K562 (cell line): Measurements from ENCODE around the gene FGF2. TPM values are rescaled to one million over a fixed set of nuclear protein-coding genes. Genes with fewer than 3 reads are reported as not detected.

Source experiments
- GATAD2A ChIP-seq: fragments of 450-650 bp; IDR thresholded peaks from 2 replicates; pipeline ENCODE4 v1.6.1; 2017
- MBD2 ChIP-seq: sonication (generic); IDR thresholded peaks from 2 replicates; pipeline ENCODE4 v1.6.1; 2016; ENCODE audit warnings: low read depth, borderline replicate concordance
- MXI1 ChIP-seq: IDR thresholded peaks from 2 replicates; pipeline ENCODE4 v1.6.1; 2011; ENCODE audit warnings: low read depth, mild to moderate bottlenecking, improper control_type of control experiment, low read length
- MYNN ChIP-seq, 2 experiments: sonication (generic); formaldehyde crosslinking in 1 of 2; IDR thresholded peaks; 2 replicates each; pipeline versions ENCODE4 v1.5.0 to v1.6.1; 2016 to 2020; ENCODE audit warnings: antibody characterized with exemption in 1 of 2, missing genetic modification reagents in 1 of 2
- NR2C1 ChIP-seq, 2 experiments: fragments of 450-650 bp; IDR thresholded peaks; 2 replicates each; pipeline ENCODE4 v1.6.1; 2017; ENCODE audit warnings: mild to moderate bottlenecking in 2 of 2, antibody characterized with exemption in 1 of 2, inconsistent platforms in 1 of 2, missing compliant biosample characterization in 1 of 2, missing genetic modification characterization in 1 of 2
- OTX1 ChIP-seq: fragments of 450-650 bp; formaldehyde crosslinking; IDR thresholded peaks from 2 replicates; pipeline ENCODE4 v1.4.0; 2022; ENCODE audit warnings: mild to moderate bottlenecking
- PCBP2 ChIP-seq: fragments of 200-400 bp; formaldehyde crosslinking; IDR thresholded peaks from 2 replicates; pipeline ENCODE4 v1.6.1; 2018; ENCODE audit warnings: low read length, low read depth, mild to moderate bottlenecking, moderate library complexity; ENCODE audit not compliant: poor library complexity, severe bottlenecking
- PTTG1 ChIP-seq: fragments of 450-650 bp; IDR thresholded peaks from 2 replicates; pipeline ENCODE4 v1.6.1; 2016; ENCODE audit warnings: low read depth, mild to moderate bottlenecking, missing genetic modification characterization, missing compliant biosample characterization
- THAP7 ChIP-seq: fragments of 250-450 bp; sonication (Bioruptor Pico); IDR thresholded peaks from 2 replicates; pipeline ENCODE4 v1.5.0; 2021
- ZFP1 ChIP-seq: fragments of 450-650 bp; formaldehyde crosslinking; IDR thresholded peaks from 2 replicates; pipeline ENCODE4 v1.4.0; 2020; ENCODE audit warnings: mild to moderate bottlenecking, mixed read lengths
- ZNF133 ChIP-seq: fragments of 250-450 bp; sonication (Bioruptor Pico); IDR thresholded peaks from 2 replicates; pipeline ENCODE4 v1.4.0; 2020; ENCODE audit warnings: mild to moderate bottlenecking
- ZNF311 ChIP-seq: fragments of 250-450 bp; sonication (Bioruptor Pico); IDR thresholded peaks from 2 replicates; pipeline ENCODE4 v1.4.0; 2020; ENCODE audit warnings: mild to moderate bottlenecking, moderate library complexity
- ZNF436 ChIP-seq: fragments of 250-450, 450-650 bp; sonication (Bioruptor Pico); formaldehyde crosslinking; IDR thresholded peaks from 2 replicates; pipeline ENCODE4 v1.7.0; 2020; ENCODE audit warnings: mild to moderate bottlenecking
- ZNF699 ChIP-seq: fragments of 250-450 bp; sonication (Bioruptor Pico); IDR thresholded peaks from 2 replicates; pipeline ENCODE4 v1.8.0; 2021; ENCODE audit warnings: mild to moderate bottlenecking, moderate library complexity; ENCODE audit not compliant: insufficient replicate concordance
- polyA plus RNA-seq, 8 experiments: library from polyadenylated mRNA; depleted of rRNA in 4 of 8; stranded (reverse) in 5 of 8; unstranded in 3 of 8; fragments of >200 nt; fragmentation: Nextera tagmentation in 2 of 8; fragmentation: Illumina TruSeq in 1 of 8; extraction: Ambion mirVana in 2 of 8; extraction: Trizol in 1 of 8; gene quantifications; 2 replicates each; pipeline versions ENCODE4 v1.2.1 to v1.2.3, GENCODE V29; 2011 to 2014; ENCODE audit warnings: inconsistent platforms in 1 of 8, missing spikeins in 1 of 8
- total RNA-seq, 7 experiments: library from RNA; depleted of rRNA in 6 of 7; stranded (reverse); fragments of >200 nt in 6 of 7; fragmentation: Illumina TruSeq in 2 of 7; extraction: Trizol in 2 of 7; gene quantifications; 2 replicates each; pipeline versions ENCODE4 v1.2.1 to v1.2.3, GENCODE V29; 2011 to 2021; ENCODE audit warnings: low replicate concordance in 1 of 7
- TF ChIP-seq, protein P1 (sequence below): IDR thresholded peaks from 3 replicates; pipeline ENCODE4 v1.6.1; 2011; ENCODE audit warnings: borderline replicate concordance, mild to moderate bottlenecking, moderate library complexity; ENCODE audit not compliant: insufficient read length; ENCODE audit errors: extremely low read depth
- TF ChIP-seq, protein P2 (sequence below), 2 experiments: fragments of 450-650 bp; IDR thresholded peaks; 2 replicates each; pipeline ENCODE4 v1.6.1; 2016
- TF ChIP-seq, protein P3 (sequence below): fragments of 450-650 bp; formaldehyde crosslinking; IDR thresholded peaks from 2 replicates; pipeline ENCODE4 v1.4.0; 2020; ENCODE audit warnings: mild to moderate bottlenecking
- TF ChIP-seq, protein P4 (sequence below): sonication (generic); formaldehyde crosslinking; IDR thresholded peaks from 2 replicates; pipeline ENCODE4 v1.8.1; 2023; ENCODE audit warnings: mild to moderate bottlenecking, missing genetic modification reagents

Gene FGF2
- total and polyA plus RNA-seq, 9 of the 15 experiments (the other 6 are each of a cell fraction or from before 2014, with no cell fraction given): 2.5 to 19.4 (median 9.2) TPM

DNA sequence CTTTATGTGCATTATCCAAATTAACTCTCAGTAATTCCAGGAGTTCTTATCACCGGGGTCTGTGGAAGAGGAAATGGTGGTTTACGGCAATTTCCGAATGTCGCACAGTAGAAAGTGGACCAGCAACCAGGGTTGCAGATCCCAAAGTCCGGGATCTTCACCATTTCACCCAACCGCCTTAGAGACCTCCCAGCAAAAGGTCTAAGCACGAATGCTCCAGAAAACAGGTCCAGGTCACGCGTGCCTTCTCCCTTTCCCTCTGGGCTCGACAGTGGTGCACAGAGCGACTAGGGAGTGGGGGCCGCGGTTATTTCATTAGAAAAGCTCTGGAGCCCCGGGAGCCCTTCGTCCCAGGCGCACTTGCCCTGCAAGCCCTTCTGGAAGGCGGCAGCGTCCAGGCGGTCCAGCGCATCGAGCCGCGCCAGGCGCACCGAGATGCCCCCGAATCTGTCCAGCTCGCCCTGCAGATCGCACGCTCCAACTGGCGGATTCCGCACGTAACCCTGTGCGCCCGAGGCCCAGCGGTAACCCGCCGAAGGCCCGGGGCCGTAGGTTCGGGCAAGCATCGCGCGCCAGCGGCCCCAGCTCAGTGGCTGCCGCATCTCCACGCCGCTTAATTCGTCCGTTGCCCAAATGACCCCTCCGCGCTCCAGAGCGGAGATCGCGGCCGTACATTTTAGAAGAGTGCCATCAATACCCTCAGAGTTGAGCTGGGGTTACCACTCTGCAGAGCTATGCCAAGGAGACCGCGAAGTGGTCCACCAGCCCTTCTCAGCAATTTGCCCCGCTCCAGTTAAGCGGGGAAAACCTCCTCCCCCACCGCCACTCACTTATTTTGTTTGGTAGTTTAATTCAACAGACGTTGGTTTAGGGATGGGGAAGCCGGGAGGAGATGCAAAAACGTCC, 95.6 kb downstream of the FGF2 start, which contains the start of gene NUDT6 (continued):
- TF ChIP-seq, protein P1, sequence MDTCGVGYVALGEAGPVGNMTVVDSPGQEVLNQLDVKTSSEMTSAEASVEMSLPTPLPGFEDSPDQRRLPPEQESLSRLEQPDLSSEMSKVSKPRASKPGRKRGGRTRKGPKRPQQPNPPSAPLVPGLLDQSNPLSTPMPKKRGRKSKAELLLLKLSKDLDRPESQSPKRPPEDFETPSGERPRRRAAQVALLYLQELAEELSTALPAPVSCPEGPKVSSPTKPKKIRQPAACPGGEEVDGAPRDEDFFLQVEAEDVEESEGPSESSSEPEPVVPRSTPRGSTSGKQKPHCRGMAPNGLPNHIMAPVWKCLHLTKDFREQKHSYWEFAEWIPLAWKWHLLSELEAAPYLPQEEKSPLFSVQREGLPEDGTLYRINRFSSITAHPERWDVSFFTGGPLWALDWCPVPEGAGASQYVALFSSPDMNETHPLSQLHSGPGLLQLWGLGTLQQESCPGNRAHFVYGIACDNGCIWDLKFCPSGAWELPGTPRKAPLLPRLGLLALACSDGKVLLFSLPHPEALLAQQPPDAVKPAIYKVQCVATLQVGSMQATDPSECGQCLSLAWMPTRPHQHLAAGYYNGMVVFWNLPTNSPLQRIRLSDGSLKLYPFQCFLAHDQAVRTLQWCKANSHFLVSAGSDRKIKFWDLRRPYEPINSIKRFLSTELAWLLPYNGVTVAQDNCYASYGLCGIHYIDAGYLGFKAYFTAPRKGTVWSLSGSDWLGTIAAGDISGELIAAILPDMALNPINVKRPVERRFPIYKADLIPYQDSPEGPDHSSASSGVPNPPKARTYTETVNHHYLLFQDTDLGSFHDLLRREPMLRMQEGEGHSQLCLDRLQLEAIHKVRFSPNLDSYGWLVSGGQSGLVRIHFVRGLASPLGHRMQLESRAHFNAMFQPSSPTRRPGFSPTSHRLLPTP: no peak
- no peak for TF ChIP-seq ZFP1
- TF ChIP-seq, protein P2, sequence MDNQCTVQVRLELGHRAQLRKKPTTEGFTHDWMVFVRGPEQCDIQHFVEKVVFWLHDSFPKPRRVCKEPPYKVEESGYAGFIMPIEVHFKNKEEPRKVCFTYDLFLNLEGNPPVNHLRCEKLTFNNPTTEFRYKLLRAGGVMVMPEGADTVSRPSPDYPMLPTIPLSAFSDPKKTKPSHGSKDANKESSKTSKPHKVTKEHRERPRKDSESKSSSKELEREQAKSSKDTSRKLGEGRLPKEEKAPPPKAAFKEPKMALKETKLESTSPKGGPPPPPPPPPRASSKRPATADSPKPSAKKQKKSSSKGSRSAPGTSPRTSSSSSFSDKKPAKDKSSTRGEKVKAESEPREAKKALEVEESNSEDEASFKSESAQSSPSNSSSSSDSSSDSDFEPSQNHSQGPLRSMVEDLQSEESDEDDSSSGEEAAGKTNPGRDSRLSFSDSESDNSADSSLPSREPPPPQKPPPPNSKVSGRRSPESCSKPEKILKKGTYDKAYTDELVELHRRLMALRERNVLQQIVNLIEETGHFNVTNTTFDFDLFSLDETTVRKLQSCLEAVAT (IDR thresholded peaks at IDR 0.05): no peak
- no peak for TF ChIP-seq PCBP2
- TF ChIP-seq ZNF699 (CRISPR knock-in tag): no peak
- TF ChIP-seq ZNF436: no peak
- no peak for TF ChIP-seq ZNF133 (CRISPR knock-in tag)
- no peak; the same call in 1 of the 2 replicates for TF ChIP-seq GATAD2A
- TF ChIP-seq PTTG1 (tag): no peak
- TF ChIP-seq NR2C1 (IDR thresholded peaks at IDR 0.05): no peak
- TF ChIP-seq NR2C1 (tag; IDR thresholded peaks at IDR 0.05): no peak
- no peak for TF ChIP-seq ZNF311 (CRISPR knock-in tag)
- TF ChIP-seq, protein P3, sequence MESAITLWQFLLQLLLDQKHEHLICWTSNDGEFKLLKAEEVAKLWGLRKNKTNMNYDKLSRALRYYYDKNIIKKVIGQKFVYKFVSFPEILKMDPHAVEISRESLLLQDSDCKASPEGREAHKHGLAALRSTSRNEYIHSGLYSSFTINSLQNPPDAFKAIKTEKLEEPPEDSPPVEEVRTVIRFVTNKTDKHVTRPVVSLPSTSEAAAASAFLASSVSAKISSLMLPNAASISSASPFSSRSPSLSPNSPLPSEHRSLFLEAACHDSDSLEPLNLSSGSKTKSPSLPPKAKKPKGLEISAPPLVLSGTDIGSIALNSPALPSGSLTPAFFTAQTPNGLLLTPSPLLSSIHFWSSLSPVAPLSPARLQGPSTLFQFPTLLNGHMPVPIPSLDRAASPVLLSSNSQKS (CRISPR knock-in tag): no peak
- no peak; the same call in 1 of the 2 replicates for TF ChIP-seq MYNN (IDR thresholded peaks at IDR 0.05)
- TF ChIP-seq MYNN (CRISPR knock-in tag; IDR thresholded peaks at IDR 0.05): no peak
- TF ChIP-seq, protein P4, sequence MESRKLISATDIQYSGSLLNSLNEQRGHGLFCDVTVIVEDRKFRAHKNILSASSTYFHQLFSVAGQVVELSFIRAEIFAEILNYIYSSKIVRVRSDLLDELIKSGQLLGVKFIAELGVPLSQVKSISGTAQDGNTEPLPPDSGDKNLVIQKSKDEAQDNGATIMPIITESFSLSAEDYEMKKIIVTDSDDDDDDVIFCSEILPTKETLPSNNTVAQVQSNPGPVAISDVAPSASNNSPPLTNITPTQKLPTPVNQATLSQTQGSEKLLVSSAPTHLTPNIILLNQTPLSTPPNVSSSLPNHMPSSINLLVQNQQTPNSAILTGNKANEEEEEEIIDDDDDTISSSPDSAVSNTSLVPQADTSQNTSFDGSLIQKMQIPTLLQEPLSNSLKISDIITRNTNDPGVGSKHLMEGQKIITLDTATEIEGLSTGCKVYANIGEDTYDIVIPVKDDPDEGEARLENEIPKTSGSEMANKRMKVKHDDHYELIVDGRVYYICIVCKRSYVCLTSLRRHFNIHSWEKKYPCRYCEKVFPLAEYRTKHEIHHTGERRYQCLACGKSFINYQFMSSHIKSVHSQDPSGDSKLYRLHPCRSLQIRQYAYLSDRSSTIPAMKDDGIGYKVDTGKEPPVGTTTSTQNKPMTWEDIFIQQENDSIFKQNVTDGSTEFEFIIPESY (CRISPR knock-in tag): no peak
- TF ChIP-seq MBD2: no peak
- TF ChIP-seq THAP7 (CRISPR knock-in tag): 0 out of 2 replicates have a peak, but pooled peaks have one; percentile 27
- 0 out of 2 replicates have a peak, but pooled peaks have one; percentile 11 for TF ChIP-seq MXI1
- TF ChIP-seq OTX1: no peak
